Measurements from ENCODE around the gene PFKFB4. TPM values are rescaled to one million over a fixed set of nuclear protein-coding genes. Genes with fewer than 3 reads are reported as not detected.

PFKFB4 gene
- total RNA-seq, 1 donor from 2014 or later: 19.2 TPM

- Mint-ChIP-seq H3K27ac (ENCODE audit: unreplicated experiment) (no peak overlapping the region), H3K4me1 (peaks cover 8% of the 10 kb centered on the region), H3K36me3 (ENCODE audit: low read depth) (no peaks in the 10 kb centered on the region), H3K27me3 (ENCODE audit: low read depth) (no peaks in the 10 kb centered on the region), H3K9me3 (no peaks in the 10 kb centered on the region), H3K4me3 (peak overlapping the region; percentile 77)
- DNase-seq (ENCODE audit: low read depth, low spot score): no peak
- TF ChIP-seq CTCF (conservative IDR thresholded peaks at IDR 0.05): no peak
Observed at GRCh38 chr3:48505968-48506504, 50.6 kb downstream of the PFKFB4 start.

- no peak for TF ChIP-seq CTCF (conservative IDR thresholded peaks at IDR 0.05)
- DNase-seq (ENCODE audit: low read depth, low spot score): no peak
- Mint-ChIP-seq H3K27ac (ENCODE audit: unreplicated experiment) (no peak overlapping the region), H3K4me1 (peaks cover 6% of the 10 kb centered on the region), H3K27me3 (ENCODE audit: low read depth) (no peaks in the 10 kb centered on the region), H3K4me3 (peak overlapping the region; percentile 81), H3K36me3 (ENCODE audit: low read depth) (no peaks in the 10 kb centered on the region), H3K9me3 (no peaks in the 10 kb centered on the region)
Observed at GRCh38 chr3:48505146-48505545, 51.5 kb downstream of the PFKFB4 start.

- Mint-ChIP-seq H3K4me3 (peak within 1 kb of the TSS; percentile 88), H3K36me3 (ENCODE audit: low read depth) (no peaks in the 10 kb centered on the region), H3K9me3 (no peaks in the 10 kb centered on the region), H3K27me3 (ENCODE audit: low read depth) (no peaks in the 10 kb centered on the region), H3K27ac (ENCODE audit: unreplicated experiment) (no peak within 1 kb of the TSS), H3K4me1 (peaks cover 6% of the 10 kb centered on the region)
- peak; percentile 38 for DNase-seq (ENCODE audit: low read depth, low spot score)
- TF ChIP-seq CTCF (conservative IDR thresholded peaks at IDR 0.05): no peak
Observed at GRCh38 chr3:48504051-48504946, 52.3 kb downstream of the PFKFB4 start, which contains the start of gene SHISA5. Gene SHISA5, minus strand, starts transcription at chr3:48504174. Its CDS starts 80 bp downstream, at chr3:48504094.

GRCh38 chr3:48503401-48504050, 53.1 kb downstream of the PFKFB4 start:
- TF ChIP-seq CTCF (conservative IDR thresholded peaks at IDR 0.05): no peak
- Mint-ChIP-seq H3K4me1 (peaks cover 6% of the 10 kb centered on the region), H3K9me3 (no peaks in the 10 kb centered on the region), H3K27ac (ENCODE audit: unreplicated experiment) (no peak overlapping the region), H3K36me3 (ENCODE audit: low read depth) (no peaks in the 10 kb centered on the region), H3K4me3 (peak overlapping the region; percentile 88), H3K27me3 (ENCODE audit: low read depth) (no peaks in the 10 kb centered on the region)
- peak; percentile 9 for DNase-seq (ENCODE audit: low read depth, low spot score)

- no peak for DNase-seq (ENCODE audit: low read depth, low spot score)
- H3K36me3 Mint-ChIP-seq (ENCODE audit: low read depth): peaks cover 3% of the 10 kb centered on the region
Observed at GRCh38 chr3:48502728-48503168, 53.9 kb downstream of the PFKFB4 start.

More at GRCh38 chr3:48502728-48503168, 53.9 kb downstream of the PFKFB4 start:
- Mint-ChIP-seq H3K27me3 (ENCODE audit: low read depth) (no peaks in the 10 kb centered on the region), H3K4me3 (peak overlapping the region; percentile 88), H3K27ac (ENCODE audit: unreplicated experiment) (no peak overlapping the region), H3K9me3 (no peaks in the 10 kb centered on the region), H3K4me1 (peaks cover 6% of the 10 kb centered on the region)
- no peak for TF ChIP-seq CTCF (conservative IDR thresholded peaks at IDR 0.05)

Measured in neural crest cell (in vitro differentiated cells).